Measurements from ENCODE around the gene TMEM139. TPM values are rescaled to one million over a fixed set of nuclear protein-coding genes. Genes with fewer than 3 reads are reported as not detected.

TMEM139 gene
- total RNA-seq, 1 donor from 2014 or later, result not detected

DNA sequence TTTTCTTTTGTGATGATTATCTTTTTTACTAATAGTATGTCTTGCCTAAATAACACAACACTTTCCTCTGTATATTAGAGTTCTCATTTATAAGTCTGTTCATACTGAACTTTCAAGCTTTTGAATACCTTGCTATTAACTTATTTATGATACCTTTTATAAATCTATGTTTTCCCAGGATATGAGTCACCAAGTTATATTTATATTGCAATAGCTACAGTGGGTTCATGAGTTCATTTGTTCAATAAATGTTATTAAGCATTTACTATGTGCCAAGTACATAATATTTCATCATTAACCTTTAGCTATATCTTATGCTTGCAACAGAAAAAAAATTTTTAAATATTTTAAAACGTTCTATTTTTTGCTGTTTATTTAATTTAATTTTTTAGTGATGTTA lies 49.5 kb downstream of the TMEM139 start:
- H3K4me3 Mint-ChIP-seq (ENCODE audit: unreplicated experiment), result no peak overlapping the region
- peaks cover 10% of the 10 kb centered on the region for H3K4me1 Mint-ChIP-seq (ENCODE audit: unreplicated experiment)
- H3K9me3 Mint-ChIP-seq (ENCODE audit: unreplicated experiment), result no peaks in the 10 kb centered on the region
- peaks cover 36% of the 10 kb centered on the region for H3K27me3 Mint-ChIP-seq (ENCODE audit: unreplicated experiment)
- H3K36me3 Mint-ChIP-seq (ENCODE audit: unreplicated experiment), result no peaks in the 10 kb centered on the region
- TF ChIP-seq, protein P1, sequence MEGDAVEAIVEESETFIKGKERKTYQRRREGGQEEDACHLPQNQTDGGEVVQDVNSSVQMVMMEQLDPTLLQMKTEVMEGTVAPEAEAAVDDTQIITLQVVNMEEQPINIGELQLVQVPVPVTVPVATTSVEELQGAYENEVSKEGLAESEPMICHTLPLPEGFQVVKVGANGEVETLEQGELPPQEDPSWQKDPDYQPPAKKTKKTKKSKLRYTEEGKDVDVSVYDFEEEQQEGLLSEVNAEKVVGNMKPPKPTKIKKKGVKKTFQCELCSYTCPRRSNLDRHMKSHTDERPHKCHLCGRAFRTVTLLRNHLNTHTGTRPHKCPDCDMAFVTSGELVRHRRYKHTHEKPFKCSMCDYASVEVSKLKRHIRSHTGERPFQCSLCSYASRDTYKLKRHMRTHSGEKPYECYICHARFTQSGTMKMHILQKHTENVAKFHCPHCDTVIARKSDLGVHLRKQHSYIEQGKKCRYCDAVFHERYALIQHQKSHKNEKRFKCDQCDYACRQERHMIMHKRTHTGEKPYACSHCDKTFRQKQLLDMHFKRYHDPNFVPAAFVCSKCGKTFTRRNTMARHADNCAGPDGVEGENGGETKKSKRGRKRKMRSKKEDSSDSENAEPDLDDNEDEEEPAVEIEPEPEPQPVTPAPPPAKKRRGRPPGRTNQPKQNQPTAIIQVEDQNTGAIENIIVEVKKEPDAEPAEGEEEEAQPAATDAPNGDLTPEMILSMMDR (IDR thresholded peaks at IDR 0.05), result no peak
- no peak for DNase-seq (ENCODE audit: extremely low spot score, unreplicated experiment)
- no peak overlapping the region for H3K27ac Mint-ChIP-seq (ENCODE audit: unreplicated experiment)

DNA sequence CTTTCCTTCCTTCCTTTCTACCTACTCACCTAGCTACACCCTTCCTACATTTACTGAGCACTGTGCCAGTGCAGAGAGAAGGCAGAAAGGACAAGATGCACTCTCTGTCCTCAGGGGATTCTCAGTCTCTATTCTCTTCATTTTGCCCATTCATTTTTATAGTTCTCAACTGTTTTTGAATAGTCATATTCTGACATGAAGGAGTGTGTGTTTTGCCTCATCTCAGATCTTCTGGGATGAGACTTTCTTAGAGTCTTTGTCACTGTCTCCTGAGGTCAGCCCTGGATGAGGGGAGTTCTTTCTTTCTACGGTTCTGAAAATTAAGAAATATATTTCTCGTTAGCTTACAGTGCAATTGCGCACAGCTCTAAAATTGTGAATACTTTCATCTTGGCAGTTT lies 52.5 kb downstream of the TMEM139 start:
- Mint-ChIP-seq H3K27ac (ENCODE audit: unreplicated experiment) (no peak overlapping the region), H3K4me3 (ENCODE audit: unreplicated experiment) (no peak overlapping the region), H3K4me1 (ENCODE audit: unreplicated experiment) (no peaks in the 10 kb centered on the region), H3K9me3 (ENCODE audit: unreplicated experiment) (no peaks in the 10 kb centered on the region), H3K36me3 (ENCODE audit: unreplicated experiment) (no peaks in the 10 kb centered on the region), H3K27me3 (ENCODE audit: unreplicated experiment) (peaks cover 48% of the 10 kb centered on the region)
- TF ChIP-seq, protein P1 (IDR thresholded peaks at IDR 0.05), result no peak
- no peak for DNase-seq (ENCODE audit: extremely low spot score, unreplicated experiment)

Other genes with a start within 250 kb of the TMEM139 start
- not detected in 2 replicates for gene OR6V1, start 232.6 kb upstream of the TMEM139 start, total RNA-seq
- gene PIP, start 152.9 kb upstream of the TMEM139 start, total RNA-seq, result not detected in 2 replicates
- not detected in 2 replicates for gene TAS2R39, start 101.5 kb upstream of the TMEM139 start, total RNA-seq
- not detected in 2 replicates for gene TAS2R40, start 62.9 kb upstream of the TMEM139 start, total RNA-seq
- 141 and 147 TPM in 2 replicates for gene GSTK1, start 21.5 kb upstream of the TMEM139 start, total RNA-seq
- 47.5 and 51.4 TPM in 2 replicates for gene CASP2, start 3.4 kb downstream of the TMEM139 start, total RNA-seq
- gene CLCN1, start 31.2 kb downstream of the TMEM139 start, total RNA-seq, result not detected in 2 replicates
- gene FAM131B, start 77.8 kb downstream of the TMEM139 start, total RNA-seq, result 17.0 and 18.4 TPM in 2 replicates
- 370 and 412 TPM in 2 replicates for gene ZYX, start 96.4 kb downstream of the TMEM139 start, total RNA-seq
- not detected in 2 replicates for gene EPHA1, start 123.9 kb downstream of the TMEM139 start, total RNA-seq
- gene TAS2R60, start 158.5 kb downstream of the TMEM139 start, total RNA-seq, result not detected in 2 replicates
- gene TAS2R41, start 192.9 kb downstream of the TMEM139 start, total RNA-seq, result not detected in 2 replicates